ENCODE measurements around the gene TLE1. TPM values are rescaled to one million over a fixed set of nuclear protein-coding genes. Genes with fewer than 3 reads are reported as not detected.

Gene TLE1
- total RNA-seq, 1 donor from 2014 or later = 42.5 TPM

- Mint-ChIP-seq H3K4me3 (peak overlapping the region; percentile 39), H3K27ac (ENCODE audit: unreplicated experiment) (peak overlapping the region; percentile 92), H3K9me3 (no peaks in the 10 kb centered on the region), H3K27me3 (ENCODE audit: low read depth) (peaks cover under 1% of the 10 kb centered on the region), H3K4me1 (peaks cover 62% of the 10 kb centered on the region), H3K36me3 (ENCODE audit: low read depth) (peaks cover 12% of the 10 kb centered on the region)
- no peak for TF ChIP-seq CTCF (conservative IDR thresholded peaks at IDR 0.05)
- no peak for DNase-seq (ENCODE audit: low read depth, low spot score)
These were observed 68.2 kb downstream of the TLE1 start for GRCh38 chr9:81621118-81621517.

- Mint-ChIP-seq H3K9me3 (no peaks in the 10 kb centered on the region), H3K27me3 (ENCODE audit: low read depth) (no peaks in the 10 kb centered on the region), H3K27ac (ENCODE audit: unreplicated experiment) (peak overlapping the region; percentile 92), H3K4me3 (peak overlapping the region; percentile 39), H3K4me1 (peaks cover 58% of the 10 kb centered on the region), H3K36me3 (ENCODE audit: low read depth) (peaks cover 12% of the 10 kb centered on the region)
- TF ChIP-seq CTCF (conservative IDR thresholded peaks at IDR 0.05) = no peak
- DNase-seq (ENCODE audit: low read depth, low spot score) = no peak
These were observed 69.4 kb downstream of the TLE1 start for GRCh38 chr9:81620002-81620390.

GRCh38 chr9:81619353-81620001 lies 69.9 kb downstream of the TLE1 start:
- peaks cover 14% of the 10 kb centered on the region for H3K36me3 Mint-ChIP-seq (ENCODE audit: low read depth)
- peak overlapping the region; percentile 39 for H3K4me3 Mint-ChIP-seq
- no peaks in the 10 kb centered on the region for H3K27me3 Mint-ChIP-seq (ENCODE audit: low read depth)
- no peak for TF ChIP-seq CTCF (conservative IDR thresholded peaks at IDR 0.05)
- H3K9me3 Mint-ChIP-seq = no peaks in the 10 kb centered on the region
- peaks cover 58% of the 10 kb centered on the region for H3K4me1 Mint-ChIP-seq
- H3K27ac Mint-ChIP-seq (ENCODE audit: unreplicated experiment) = peak overlapping the region; percentile 92
- DNase-seq (ENCODE audit: low read depth, low spot score) = no peak

GRCh38 chr9:81618923-81619322 lies 70.4 kb downstream of the TLE1 start:
- Mint-ChIP-seq H3K4me1 (peaks cover 54% of the 10 kb centered on the region), H3K27me3 (ENCODE audit: low read depth) (no peaks in the 10 kb centered on the region), H3K9me3 (no peaks in the 10 kb centered on the region), H3K36me3 (ENCODE audit: low read depth) (peaks cover 20% of the 10 kb centered on the region), H3K27ac (ENCODE audit: unreplicated experiment) (peak overlapping the region; percentile 31), H3K4me3 (no peak overlapping the region)
- TF ChIP-seq CTCF (conservative IDR thresholded peaks at IDR 0.05) = no peak
- no peak for DNase-seq (ENCODE audit: low read depth, low spot score)

GRCh38 chr9:81616141-81616540 lies 73.2 kb downstream of the TLE1 start:
- no peak for TF ChIP-seq CTCF (conservative IDR thresholded peaks at IDR 0.05)
- Mint-ChIP-seq H3K27me3 (ENCODE audit: low read depth) (no peaks in the 10 kb centered on the region), H3K4me3 (no peak overlapping the region), H3K27ac (ENCODE audit: unreplicated experiment) (no peak overlapping the region), H3K4me1 (peaks cover 39% of the 10 kb centered on the region), H3K9me3 (no peaks in the 10 kb centered on the region), H3K36me3 (ENCODE audit: low read depth) (peaks cover 28% of the 10 kb centered on the region)
- no peak for DNase-seq (ENCODE audit: low read depth, low spot score)

Measured in neural crest cell (in vitro differentiated cells).